GM23338 (cell line): ENCODE data around the gene ZMAT3. TPM values are rescaled to one million over a fixed set of nuclear protein-coding genes. Genes with fewer than 3 reads are reported as not detected.

Source experiments
- ATAC-seq: fragments of 200-7000 bp; cut with Tn5 transposase; 3 replicates; pipeline ENCODE4 v1.9.1; 2020
- DNase-seq: peaks from one replicate; pipeline ENCODE4 v3.0.0-alpha.2; 2015; ENCODE audit warnings: low spot score
- H2AFZ ChIP-seq: fragments of 200-600 bp; sonication (generic); 2 replicates; pipeline ENCODE4 v1.8.0; 2016; ENCODE audit warnings: antibody characterized with exemption, mild to moderate bottlenecking, moderate library complexity
- H3F3A ChIP-seq: fragments of 200-600 bp; sonication (generic); replicated peaks from 2 replicates; pipeline ENCODE4 v1.8.0; 2017; ENCODE audit warnings: antibody characterized with exemption, mixed run types, low read depth
- H3K27ac ChIP-seq: fragments of 200-600 bp; sonication (generic); 2 replicates; pipeline ENCODE4 v1.6.1; 2016; ENCODE audit warnings: low read depth
- H3K27me3 ChIP-seq: fragments of 200-600 bp; sonication (generic); 2 replicates; pipeline ENCODE4 v1.8.0; 2016; ENCODE audit warnings: mild to moderate bottlenecking, mixed run types, moderate library complexity; ENCODE audit not compliant: insufficient read depth
- H3K36me3 ChIP-seq: fragments of 200-600 bp; sonication (generic); 2 replicates; pipeline ENCODE4 v1.8.0; 2016; ENCODE audit warnings: mild to moderate bottlenecking; ENCODE audit not compliant: insufficient read depth
- H3K4me1 ChIP-seq: fragments of 200-600 bp; sonication (generic); 2 replicates; pipeline ENCODE4 v1.8.0; 2016; ENCODE audit warnings: mild to moderate bottlenecking, moderate library complexity; ENCODE audit not compliant: insufficient read depth
- H3K4me2 ChIP-seq: fragments of 200-600 bp; sonication (generic); 2 replicates; pipeline ENCODE4 v1.7.1; 2017; ENCODE audit warnings: mixed run types
- H3K4me3 ChIP-seq: fragments of 200-600 bp; sonication (generic); 2 replicates; pipeline ENCODE4 v1.6.1; 2016; ENCODE audit warnings: mixed run types
- H3K79me2 ChIP-seq: fragments of 200-600 bp; sonication (generic); replicated peaks from 2 replicates; pipeline ENCODE4 v1.8.0; 2017; ENCODE audit warnings: mild to moderate bottlenecking; ENCODE audit not compliant: insufficient read depth
- H3K9me2 ChIP-seq: fragments of 200-600 bp; sonication (generic); 2 replicates; pipeline ENCODE4 v1.8.0; 2017; ENCODE audit not compliant: insufficient read depth
- H4K20me1 ChIP-seq: fragments of 200-600 bp; sonication (generic); replicated peaks from 2 replicates; pipeline ENCODE4 v1.8.0; 2017; ENCODE audit warnings: mild to moderate bottlenecking; ENCODE audit not compliant: insufficient read depth
- H3K27ac Mint-ChIP-seq: 2 replicates; pipeline ENCODE4 v1.8.0; 2020; ENCODE audit warnings: inconsistent platforms, mild to moderate bottlenecking, moderate library complexity, mixed read lengths
- H3K27me3 Mint-ChIP-seq: 3 replicates; pipeline ENCODE4 v1.8.0; 2022; ENCODE audit warnings: low read depth, mild to moderate bottlenecking, moderate library complexity, mixed read lengths, inconsistent platforms; ENCODE audit not compliant: insufficient read depth, poor library complexity
- H3K36me3 Mint-ChIP-seq: 3 replicates; pipeline ENCODE4 v1.8.0; 2021; ENCODE audit warnings: low read depth, mild to moderate bottlenecking, inconsistent platforms, moderate library complexity, mixed read lengths
- H3K4me1 Mint-ChIP-seq: 3 replicates; pipeline ENCODE4 v1.8.0; 2020; ENCODE audit warnings: mild to moderate bottlenecking, inconsistent platforms, mixed read lengths
- H3K4me3 Mint-ChIP-seq: 3 replicates; pipeline ENCODE4 v1.8.0; 2021; ENCODE audit warnings: moderate library complexity, mild to moderate bottlenecking, inconsistent platforms, mixed read lengths
- H3K9me3 Mint-ChIP-seq: 3 replicates; pipeline ENCODE4 v1.8.0; 2020; ENCODE audit warnings: moderate library complexity, mild to moderate bottlenecking, inconsistent platforms, mixed read lengths
- CTCF ChIP-seq, 2 experiments: fragments of 200-600 bp in 1 of 2; sonication (generic) in 1 of 2; conservative IDR thresholded peaks; 2 replicates each; pipeline versions ENCODE4 v1.5.1 to v1.6.1; 2016 to 2017; ENCODE audit warnings: antibody characterized with exemption in 2 of 2, low read depth in 2 of 2, mild to moderate bottlenecking in 2 of 2, moderate library complexity in 1 of 2
- EZH2phosphoT487 ChIP-seq: fragments of 200-600 bp; sonication (generic); IDR thresholded peaks from one replicate; pipeline ENCODE4 v1.8.1; 2018; ENCODE audit warnings: antibody characterized with exemption; ENCODE audit not compliant: unreplicated experiment
- JUNB ChIP-seq: IDR thresholded peaks from one replicate; pipeline ENCODE4 v1.6.1; 2016; ENCODE audit warnings: antibody characterized with exemption; ENCODE audit not compliant: unreplicated experiment
- POLR2AphosphoS5 ChIP-seq: IDR thresholded peaks from 2 replicates; pipeline ENCODE4 v1.6.1; 2016; ENCODE audit warnings: antibody characterized with exemption, low read depth
- STAT1 ChIP-seq: IDR thresholded peaks from one replicate; pipeline ENCODE4 v1.6.1; 2016; ENCODE audit warnings: antibody characterized with exemption; ENCODE audit not compliant: unreplicated experiment
- ZNF114 ChIP-seq: fragments of 250-450 bp; sonication (Bioruptor Pico); IDR thresholded peaks from 2 replicates; pipeline ENCODE4 v1.5.0; 2020; ENCODE audit warnings: mild to moderate bottlenecking, moderate library complexity
- ZNF331 ChIP-seq: fragments of 250-450 bp; sonication (Bioruptor Pico); IDR thresholded peaks from 2 replicates; pipeline ENCODE4 v1.5.0; 2020; ENCODE audit warnings: low read depth, mild to moderate bottlenecking, moderate library complexity
- polyA plus RNA-seq: library from polyadenylated mRNA; unstranded; fragments of >200 nt; fragmentation: Nextera tagmentation; extraction: Ambion mirVana; gene quantifications from 2 replicates; pipeline ENCODE4 v1.2.1, GENCODE V29; 2016
- total RNA-seq: library from RNA; depleted of rRNA; stranded (reverse); fragments of >200 nt; shearing (Covaris generic); gene quantifications from 2 replicates; pipeline ENCODE4 v1.2.3, GENCODE V29; 2014
- TF ChIP-seq, protein P1 (sequence below): fragments of 250-450 bp; sonication (Bioruptor Pico); IDR thresholded peaks from 2 replicates; pipeline ENCODE4 v1.5.0; 2020; ENCODE audit warnings: mild to moderate bottlenecking, moderate library complexity

The ZMAT3 gene
- total and polyA plus RNA-seq, 2 experiments from 2014 or later, result 10.0 to 17.3 TPM

- TF ChIP-seq, protein P1, sequence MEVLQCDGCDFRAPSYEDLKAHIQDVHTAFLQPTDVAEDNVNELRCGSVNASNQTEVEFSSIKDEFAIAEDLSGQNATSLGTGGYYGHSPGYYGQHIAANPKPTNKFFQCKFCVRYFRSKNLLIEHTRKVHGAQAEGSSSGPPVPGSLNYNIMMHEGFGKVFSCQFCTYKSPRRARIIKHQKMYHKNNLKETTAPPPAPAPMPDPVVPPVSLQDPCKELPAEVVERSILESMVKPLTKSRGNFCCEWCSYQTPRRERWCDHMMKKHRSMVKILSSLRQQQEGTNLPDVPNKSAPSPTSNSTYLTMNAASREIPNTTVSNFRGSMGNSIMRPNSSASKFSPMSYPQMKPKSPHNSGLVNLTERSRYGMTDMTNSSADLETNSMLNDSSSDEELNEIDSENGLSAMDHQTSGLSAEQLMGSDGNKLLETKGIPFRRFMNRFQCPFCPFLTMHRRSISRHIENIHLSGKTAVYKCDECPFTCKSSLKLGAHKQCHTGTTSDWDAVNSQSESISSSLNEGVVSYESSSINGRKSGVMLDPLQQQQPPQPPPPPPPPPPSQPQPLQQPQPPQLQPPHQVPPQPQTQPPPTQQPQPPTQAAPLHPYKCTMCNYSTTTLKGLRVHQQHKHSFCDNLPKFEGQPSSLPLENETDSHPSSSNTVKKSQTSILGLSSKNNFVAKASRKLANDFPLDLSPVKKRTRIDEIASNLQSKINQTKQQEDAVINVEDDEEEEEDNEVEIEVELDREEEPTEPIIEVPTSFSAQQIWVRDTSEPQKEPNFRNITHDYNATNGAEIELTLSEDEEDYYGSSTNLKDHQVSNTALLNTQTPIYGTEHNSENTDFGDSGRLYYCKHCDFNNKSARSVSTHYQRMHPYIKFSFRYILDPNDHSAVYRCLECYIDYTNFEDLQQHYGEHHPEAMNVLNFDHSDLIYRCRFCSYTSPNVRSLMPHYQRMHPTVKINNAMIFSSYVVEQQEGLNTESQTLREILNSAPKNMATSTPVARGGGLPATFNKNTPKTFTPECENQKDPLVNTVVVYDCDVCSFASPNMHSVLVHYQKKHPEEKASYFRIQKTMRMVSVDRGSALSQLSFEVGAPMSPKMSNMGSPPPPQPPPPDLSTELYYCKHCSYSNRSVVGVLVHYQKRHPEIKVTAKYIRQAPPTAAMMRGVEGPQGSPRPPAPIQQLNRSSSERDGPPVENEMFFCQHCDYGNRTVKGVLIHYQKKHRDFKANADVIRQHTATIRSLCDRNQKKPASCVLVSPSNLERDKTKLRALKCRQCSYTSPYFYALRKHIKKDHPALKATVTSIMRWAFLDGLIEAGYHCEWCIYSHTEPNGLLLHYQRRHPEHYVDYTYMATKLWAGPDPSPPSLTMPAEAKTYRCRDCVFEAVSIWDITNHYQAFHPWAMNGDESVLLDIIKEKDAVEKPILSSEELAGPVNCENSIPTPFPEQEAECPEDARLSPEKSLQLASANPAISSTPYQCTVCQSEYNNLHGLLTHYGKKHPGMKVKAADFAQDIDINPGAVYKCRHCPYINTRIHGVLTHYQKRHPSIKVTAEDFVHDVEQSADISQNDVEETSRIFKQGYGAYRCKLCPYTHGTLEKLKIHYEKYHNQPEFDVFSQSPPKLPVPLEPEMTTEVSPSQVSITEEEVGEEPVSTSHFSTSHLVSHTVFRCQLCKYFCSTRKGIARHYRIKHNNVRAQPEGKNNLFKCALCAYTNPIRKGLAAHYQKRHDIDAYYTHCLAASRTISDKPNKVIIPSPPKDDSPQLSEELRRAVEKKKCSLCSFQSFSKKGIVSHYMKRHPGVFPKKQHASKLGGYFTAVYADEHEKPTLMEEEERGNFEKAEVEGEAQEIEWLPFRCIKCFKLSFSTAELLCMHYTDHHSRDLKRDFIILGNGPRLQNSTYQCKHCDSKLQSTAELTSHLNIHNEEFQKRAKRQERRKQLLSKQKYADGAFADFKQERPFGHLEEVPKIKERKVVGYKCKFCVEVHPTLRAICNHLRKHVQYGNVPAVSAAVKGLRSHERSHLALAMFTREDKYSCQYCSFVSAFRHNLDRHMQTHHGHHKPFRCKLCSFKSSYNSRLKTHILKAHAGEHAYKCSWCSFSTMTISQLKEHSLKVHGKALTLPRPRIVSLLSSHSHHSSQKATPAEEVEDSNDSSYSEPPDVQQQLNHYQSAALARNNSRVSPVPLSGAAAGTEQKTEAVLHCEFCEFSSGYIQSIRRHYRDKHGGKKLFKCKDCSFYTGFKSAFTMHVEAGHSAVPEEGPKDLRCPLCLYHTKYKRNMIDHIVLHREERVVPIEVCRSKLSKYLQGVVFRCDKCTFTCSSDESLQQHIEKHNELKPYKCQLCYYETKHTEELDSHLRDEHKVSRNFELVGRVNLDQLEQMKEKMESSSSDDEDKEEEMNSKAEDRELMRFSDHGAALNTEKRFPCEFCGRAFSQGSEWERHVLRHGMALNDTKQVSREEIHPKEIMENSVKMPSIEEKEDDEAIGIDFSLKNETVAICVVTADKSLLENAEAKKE (CRISPR knock-in tag), result no peak
- no peak for TF ChIP-seq CTCF (conservative IDR thresholded peaks at IDR 0.05; ENCODE audit: low read depth in 2 of 2)
- no peak for TF ChIP-seq STAT1
- TF ChIP-seq ZNF331 (CRISPR knock-in tag), result no peak
- TF ChIP-seq POLR2AphosphoS5, result no peak
- TF ChIP-seq EZH2phosphoT487, result no peak
These were observed 460 bp upstream of the ZMAT3 start (continued) for GRCh38 chr3:179072100-179072438.

DNA sequence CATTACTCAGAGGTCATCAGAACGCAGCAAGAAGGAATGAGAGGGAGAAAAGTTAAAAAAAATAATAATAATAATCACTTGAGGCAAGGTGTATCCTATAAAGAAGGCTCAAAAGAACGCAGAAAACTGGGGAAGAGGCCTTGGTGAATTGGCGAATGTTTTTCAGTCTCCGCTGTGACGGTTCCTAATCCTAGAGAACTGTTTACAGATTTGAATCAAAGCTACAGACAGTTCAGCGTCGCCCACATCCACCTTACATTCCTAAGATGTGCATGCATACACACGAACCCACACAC lies 634 bp downstream of the ZMAT3 start:
- Histone ChIP-seq H4K20me1 (no peaks in the 10 kb centered on the region), H3K4me2 (peak overlapping the region; percentile 99), H3K4me1 (peaks cover 16% of the 10 kb centered on the region), H3K9me2 (0 out of 2 replicates have a peak, but pooled peaks cover 5% of the 10 kb centered on the region), H3K79me2 (0 out of 2 replicates have a peak, but pooled peaks cover 8% of the 10 kb centered on the region), H3K27me3 (0 out of 2 replicates have a peak, but pooled peaks cover 3% of the 10 kb centered on the region), H2AFZ (peak overlapping the region; percentile 99), H3K27ac (no peak overlapping the region), H3K4me3 (peak overlapping the region; percentile 97), H3F3A (0 out of 2 replicates have a peak, but pooled peaks cover 3% of the 10 kb centered on the region), H3K36me3 (no peaks in the 10 kb centered on the region)
- H3K36me3 Mint-ChIP-seq, result no peaks in the 10 kb centered on the region
- TF ChIP-seq JUNB (no peak), EZH2phosphoT487 (no peak), ZNF114 (CRISPR knock-in tag) (no peak)
- peak; percentile 12 for ATAC-seq
- peaks cover 16% of the 10 kb centered on the region for H3K4me1 Mint-ChIP-seq
- peaks cover 9% of the 10 kb centered on the region for H3K27me3 Mint-ChIP-seq
- H3K4me3 Mint-ChIP-seq, result peak overlapping the region; percentile 97
- H3K27ac Mint-ChIP-seq, result no peak overlapping the region
- H3K9me3 Mint-ChIP-seq, result no peaks in the 10 kb centered on the region
- peak; percentile 35 for DNase-seq
